Astrocyte of the spinal cord (primary cell): Measurements from ENCODE around the gene SYNGR1.
A peak's percentile ranks its signal among the peaks of the same experiment; 100 is the strongest.

Experiments
- DNase-seq: peaks from one replicate; pipeline ENCODE4 v3.0.0; 2011; ENCODE audit warnings: low read depth, low spot score
- H3K4me3 ChIP-seq: 2 replicates; pipeline ENCODE4 v1.5.1; 2011; ENCODE audit warnings: low read depth, mild to moderate bottlenecking, low read length, moderate library complexity
- in situ Hi-C: cut with HindIII; loops from 2 replicates; pipeline ENCODE4 v1.10.0; 2017; ENCODE audit warnings: low sequenced_read_pairs
- TF ChIP-seq, protein P1 (sequence below): IDR thresholded peaks from 2 replicates; pipeline ENCODE4 v1.5.1; 2012; ENCODE audit warnings: low read depth, mild to moderate bottlenecking, low read length, inconsistent platforms

Gene SYNGR1

DNA sequence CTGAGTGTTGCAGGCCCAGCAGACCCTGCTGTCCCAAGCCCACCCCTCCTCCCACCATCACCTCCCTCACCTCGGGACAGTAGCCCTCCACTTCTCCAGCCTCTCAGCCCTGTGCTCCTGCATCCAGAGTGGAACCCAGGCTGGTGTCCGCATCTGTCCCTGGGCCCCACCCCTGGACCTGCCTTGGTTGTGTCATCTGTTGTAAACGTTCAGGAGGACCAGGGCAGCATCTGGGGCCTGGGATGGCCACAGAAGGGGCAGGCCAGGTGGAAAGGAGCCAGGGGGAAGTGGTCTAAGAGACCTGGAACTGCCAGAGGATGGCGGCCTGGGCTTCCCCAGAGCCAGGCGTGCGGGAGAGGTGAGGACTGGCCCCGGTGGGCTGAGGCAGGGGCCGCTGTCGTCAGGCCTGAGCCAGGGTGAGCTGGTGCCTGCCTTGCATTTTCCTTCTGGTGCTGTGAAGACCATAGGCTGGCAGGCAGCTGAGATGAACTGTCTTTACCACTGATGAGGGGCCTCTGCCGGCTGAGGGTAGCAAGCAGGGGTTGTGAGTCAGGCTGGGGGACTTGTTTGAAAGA lies 80.9 kb downstream of the SYNGR1 start:
- H3K4me3 ChIP-seq, result no peak overlapping the region
- in situ Hi-C loops, result no loop called here
- TF ChIP-seq, protein P1, sequence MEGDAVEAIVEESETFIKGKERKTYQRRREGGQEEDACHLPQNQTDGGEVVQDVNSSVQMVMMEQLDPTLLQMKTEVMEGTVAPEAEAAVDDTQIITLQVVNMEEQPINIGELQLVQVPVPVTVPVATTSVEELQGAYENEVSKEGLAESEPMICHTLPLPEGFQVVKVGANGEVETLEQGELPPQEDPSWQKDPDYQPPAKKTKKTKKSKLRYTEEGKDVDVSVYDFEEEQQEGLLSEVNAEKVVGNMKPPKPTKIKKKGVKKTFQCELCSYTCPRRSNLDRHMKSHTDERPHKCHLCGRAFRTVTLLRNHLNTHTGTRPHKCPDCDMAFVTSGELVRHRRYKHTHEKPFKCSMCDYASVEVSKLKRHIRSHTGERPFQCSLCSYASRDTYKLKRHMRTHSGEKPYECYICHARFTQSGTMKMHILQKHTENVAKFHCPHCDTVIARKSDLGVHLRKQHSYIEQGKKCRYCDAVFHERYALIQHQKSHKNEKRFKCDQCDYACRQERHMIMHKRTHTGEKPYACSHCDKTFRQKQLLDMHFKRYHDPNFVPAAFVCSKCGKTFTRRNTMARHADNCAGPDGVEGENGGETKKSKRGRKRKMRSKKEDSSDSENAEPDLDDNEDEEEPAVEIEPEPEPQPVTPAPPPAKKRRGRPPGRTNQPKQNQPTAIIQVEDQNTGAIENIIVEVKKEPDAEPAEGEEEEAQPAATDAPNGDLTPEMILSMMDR, result no peak
- no peak for DNase-seq

DNA sequence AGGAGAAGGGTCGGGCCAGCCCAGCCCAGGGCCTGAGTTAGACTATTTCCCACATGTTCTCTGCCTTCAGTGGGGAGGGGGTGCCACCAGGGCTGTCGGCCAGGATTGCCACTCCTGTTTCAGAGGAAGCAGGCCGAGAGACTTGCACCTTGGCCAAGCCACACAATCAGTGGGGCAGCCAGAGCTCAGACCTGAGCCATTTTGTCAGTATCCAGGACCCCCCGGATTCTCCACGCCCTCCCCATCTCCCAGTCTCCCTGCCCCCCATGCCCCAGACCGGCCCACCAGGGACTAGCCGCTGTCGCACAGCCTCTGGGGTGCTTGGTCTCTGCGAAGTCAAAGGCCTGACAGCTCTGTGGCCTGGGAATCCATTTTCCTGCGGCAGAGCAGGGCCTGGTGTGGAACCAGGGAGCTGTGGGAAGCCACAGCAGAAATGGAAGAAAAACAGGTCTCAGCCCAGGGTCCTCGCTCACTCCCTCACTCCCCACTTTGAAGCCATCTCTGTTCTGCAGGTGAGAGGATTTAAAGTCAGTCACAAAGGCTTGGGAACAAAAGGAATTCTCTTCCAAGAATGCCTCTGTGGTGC lies 81.5 kb downstream of the SYNGR1 start:
- DNase-seq, result no peak
- TF ChIP-seq, protein P1, result no peak
- H3K4me3 ChIP-seq, result no peak overlapping the region
- in situ Hi-C loops, result no loop called here

DNA sequence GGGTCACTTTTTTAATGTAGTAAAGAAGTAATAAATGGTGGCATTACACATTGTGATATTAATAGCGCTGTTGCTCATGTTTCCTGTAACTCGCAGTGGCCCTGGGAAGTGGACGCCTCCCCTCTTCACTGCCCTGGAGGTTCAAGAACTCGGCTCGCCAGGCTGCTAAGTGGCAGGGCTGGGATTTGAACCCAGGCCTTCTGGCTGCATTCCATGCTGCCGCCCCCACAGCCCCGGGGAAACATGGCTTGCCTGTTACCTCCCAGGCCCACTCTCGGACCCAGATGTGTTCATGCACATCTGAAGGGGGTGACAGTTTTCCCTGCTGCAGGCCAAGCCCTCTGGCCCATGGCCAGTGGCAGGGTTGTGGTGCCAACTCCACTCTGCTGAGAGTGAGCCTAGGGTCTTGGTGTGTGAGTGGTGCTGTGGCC lies 82.0 kb downstream of the SYNGR1 start:
- peak; percentile 26 for DNase-seq
- in situ Hi-C loops, result no loop called here
- no peak overlapping the region for H3K4me3 ChIP-seq
- TF ChIP-seq, protein P1, result no peak

DNA sequence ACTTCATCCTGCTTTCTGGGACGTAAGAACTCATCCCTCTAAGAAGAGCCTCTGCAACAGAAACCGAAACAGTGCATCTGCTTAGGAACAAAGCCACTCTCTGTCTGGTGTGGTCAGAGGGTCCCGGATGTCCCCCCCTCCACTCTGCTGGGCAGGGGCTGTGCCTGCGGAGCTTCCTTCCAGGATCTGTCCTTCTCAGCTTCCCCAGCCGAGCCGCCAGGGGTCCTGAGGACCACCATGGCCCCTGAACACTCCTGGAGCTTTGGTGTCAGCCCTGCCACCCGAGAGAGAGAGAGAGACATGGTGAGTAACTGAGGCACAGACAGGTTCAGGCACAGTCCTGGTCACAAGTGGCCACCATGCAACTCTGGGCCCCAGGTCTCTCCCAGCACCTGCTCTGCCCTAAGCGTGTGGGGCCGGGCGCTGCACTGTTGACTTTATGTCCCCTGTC lies 82.6 kb downstream of the SYNGR1 start:
- in situ Hi-C loops, result no loop called here
- DNase-seq, result no peak
- TF ChIP-seq, protein P1, result no peak
- H3K4me3 ChIP-seq, result no peak overlapping the region

DNA sequence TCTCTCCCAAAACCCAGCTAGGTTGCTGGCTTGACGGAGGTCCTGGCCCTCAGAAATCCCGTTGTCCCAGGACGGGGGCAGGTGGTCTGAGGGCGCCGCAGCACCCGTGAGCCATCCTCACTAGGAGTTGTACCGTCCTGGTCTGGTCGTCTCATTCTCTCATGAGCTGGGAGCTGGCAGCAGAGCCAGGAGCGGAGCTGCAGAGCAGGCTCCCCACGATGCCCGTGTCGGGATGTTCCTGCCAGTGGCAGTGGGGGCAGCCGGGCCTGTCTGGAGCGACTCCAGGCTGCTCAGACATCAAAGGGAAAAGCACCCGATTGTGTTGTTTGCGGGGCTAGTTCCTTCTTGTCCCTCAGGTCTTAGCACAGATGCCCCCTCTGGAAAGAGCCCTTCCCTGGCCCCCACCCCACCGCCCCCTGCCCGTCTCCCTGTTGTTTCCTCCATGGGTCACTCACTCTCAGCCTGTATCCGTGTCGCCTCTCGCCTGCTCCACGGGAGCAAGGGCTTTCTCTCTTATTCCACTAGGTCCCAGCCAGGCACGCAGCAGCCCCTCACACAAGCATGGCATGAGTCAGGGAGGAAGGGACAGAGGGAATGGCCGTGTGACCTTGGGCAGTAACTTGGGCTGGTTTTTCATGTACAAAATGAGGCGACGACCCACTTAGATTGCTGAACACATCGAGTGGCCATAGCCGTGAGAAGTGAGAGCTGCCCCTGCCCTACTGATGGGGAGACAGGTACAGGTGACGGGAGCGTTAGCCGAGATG lies 83.9 kb downstream of the SYNGR1 start:
- no peak for DNase-seq
- H3K4me3 ChIP-seq, result no peak overlapping the region
- TF ChIP-seq, protein P1, result no peak
- in situ Hi-C loops, result no loop called here

DNA sequence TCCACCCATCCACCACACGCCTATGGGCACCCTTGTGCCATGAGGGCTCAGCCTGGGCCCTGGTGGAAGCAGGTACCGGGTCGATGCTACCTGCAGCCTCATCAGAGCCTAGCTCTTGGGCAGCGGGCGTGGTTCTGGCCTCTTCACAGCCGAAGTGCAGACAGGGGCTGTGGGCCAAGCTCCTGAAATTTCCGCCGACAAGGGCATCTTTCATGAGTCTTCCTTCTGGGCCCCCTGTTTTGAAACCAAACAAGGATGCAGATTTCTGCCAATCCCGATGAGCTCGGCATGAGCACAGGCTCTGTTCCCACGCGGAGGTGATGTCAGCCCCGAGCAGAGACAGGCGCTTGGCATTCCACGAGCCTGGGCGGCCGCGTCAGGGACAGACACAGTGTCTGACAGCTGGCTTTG lies 84.5 kb downstream of the SYNGR1 start:
- H3K4me3 ChIP-seq, result no peak overlapping the region
- in situ Hi-C loops, result no loop called here
- DNase-seq, result no peak
- TF ChIP-seq, protein P1, result no peak
